CD14-positive monocyte (primary cell): ENCODE measurements around the gene UMPS. TPM values are rescaled to one million over a fixed set of nuclear protein-coding genes. Genes with fewer than 3 reads are reported as not detected.

Experiments used
- DNase-seq, 3 donors: peaks; one replicate each; pipeline ENCODE4 v3.0.0-alpha.2; 2011 to 2022
- H2AFZ ChIP-seq: 2 replicates; pipeline ENCODE4 v1.6.0; 2012; ENCODE audit warnings: mild to moderate bottlenecking, low read depth, low read length, inconsistent platforms; ENCODE audit not compliant: insufficient read depth, poor library complexity, severe bottlenecking
- H3K27ac ChIP-seq, 2 donors: 1 replicate in 1 of 2; 2 replicates in 1 of 2; pipeline ENCODE4 v1.5.1; 2012 to 2013; ENCODE audit warnings: low read length in 2 of 2, control low read depth in 1 of 2, inconsistent platforms in 1 of 2, low read depth in 1 of 2, mild to moderate bottlenecking in 1 of 2
- H3K27me3 ChIP-seq, 2 donors: one replicate each; pipeline versions ENCODE4 v1.6.0 to v1.6.1; 2011 to 2013; ENCODE audit warnings: low read length in 2 of 2; ENCODE audit not compliant: control insufficient read depth in 2 of 2, insufficient read depth in 2 of 2
- H3K36me3 ChIP-seq, 2 donors: replicated peaks in 1 of 2; 1 replicate in 1 of 2; 2 replicates in 1 of 2; pipeline versions ENCODE4 v1.5.1 to v1.6.1; 2012 to 2013; ENCODE audit warnings: low read length in 2 of 2, control low read depth in 1 of 2, inconsistent platforms in 1 of 2, mild to moderate bottlenecking in 1 of 2; ENCODE audit not compliant: insufficient read depth in 2 of 2, control insufficient read depth in 1 of 2
- H3K4me1 ChIP-seq, 2 donors: 1 replicate in 1 of 2; 2 replicates in 1 of 2; pipeline versions ENCODE4 v1.5.1 to v1.6.1; 2012 to 2013; ENCODE audit warnings: low read length in 2 of 2, control low read depth in 1 of 2, inconsistent platforms in 1 of 2, mild to moderate bottlenecking in 1 of 2, moderate library complexity in 1 of 2; ENCODE audit not compliant: insufficient read depth in 2 of 2, control insufficient read depth in 1 of 2
- H3K4me2 ChIP-seq: replicated peaks from 2 replicates; pipeline ENCODE3; 2012; ENCODE audit warnings: low read length, moderate library complexity, mild to moderate bottlenecking; ENCODE audit not compliant: poor library complexity, severe bottlenecking; ENCODE audit errors: extremely low read depth
- H3K4me3 ChIP-seq, 3 experiments: fragments of 200-600 bp in 1 of 3; sonication (generic) in 1 of 3; replicated peaks in 1 of 3; 1 replicate in 2 of 3; 2 replicates in 1 of 3; pipeline ENCODE4 v1.5.1; 2011 to 2013; ENCODE audit warnings: low read length in 3 of 3, mild to moderate bottlenecking in 3 of 3, control low read depth in 2 of 3, low read depth in 2 of 3, inconsistent platforms in 1 of 3, moderate library complexity in 1 of 3
- H3K79me2 ChIP-seq: 2 replicates; pipeline ENCODE4 v1.6.0; 2012; ENCODE audit warnings: mild to moderate bottlenecking, control low read depth, inconsistent platforms, low read length, moderate library complexity; ENCODE audit not compliant: insufficient read depth
- H3K9ac ChIP-seq: 2 replicates; pipeline ENCODE4 v1.6.0; 2017; ENCODE audit warnings: low read length, mild to moderate bottlenecking; ENCODE audit not compliant: insufficient read depth, poor library complexity, severe bottlenecking
- H3K9me3 ChIP-seq, 2 donors: replicated peaks in 1 of 2; 1 replicate in 1 of 2; 2 replicates in 1 of 2; pipeline versions ENCODE4 v1.5.1 to v1.6.1; 2012 to 2013; ENCODE audit warnings: low read length in 2 of 2, control low read depth in 1 of 2; ENCODE audit not compliant: control insufficient read depth in 1 of 2, insufficient read depth in 1 of 2
- H4K20me1 ChIP-seq: 2 replicates; pipeline ENCODE4 v1.6.0; 2012; ENCODE audit warnings: mild to moderate bottlenecking, low read length, control low read depth, moderate library complexity; ENCODE audit not compliant: insufficient read depth
- H3K27ac Mint-ChIP-seq, 7 donors: one replicate each; pipeline ENCODE4 v1.8.0; 2020; ENCODE audit warnings: mild to moderate bottlenecking in 7 of 7, mixed read lengths in 7 of 7, moderate library complexity in 6 of 7, inconsistent platforms in 2 of 7
- H3K27me3 Mint-ChIP-seq, 3 donors: one replicate each; pipeline ENCODE4 v1.8.0; 2021 to 2022; ENCODE audit warnings: low read depth in 3 of 3, mild to moderate bottlenecking in 3 of 3, mixed read lengths in 3 of 3, moderate library complexity in 3 of 3, inconsistent platforms in 1 of 3
- H3K36me3 Mint-ChIP-seq, 2 donors: one replicate each; pipeline ENCODE4 v1.8.0; 2020; ENCODE audit warnings: mixed read lengths in 2 of 2, inconsistent platforms in 1 of 2, mild to moderate bottlenecking in 1 of 2
- H3K4me1 Mint-ChIP-seq: one replicate; pipeline ENCODE4 v1.8.0; 2020; ENCODE audit warnings: mild to moderate bottlenecking, mixed read lengths
- H3K4me3 Mint-ChIP-seq, 2 donors: one replicate each; pipeline ENCODE4 v1.8.0; 2020; ENCODE audit warnings: mild to moderate bottlenecking in 2 of 2, mixed read lengths in 2 of 2, moderate library complexity in 1 of 2
- H3K9me3 Mint-ChIP-seq, 7 donors: one replicate each; pipeline ENCODE4 v1.8.0; 2020 to 2022; ENCODE audit warnings: mixed read lengths in 7 of 7, mild to moderate bottlenecking in 6 of 7, moderate library complexity in 6 of 7, inconsistent platforms in 2 of 7
- CTCF ChIP-seq: fragments of 200-600 bp; IDR thresholded peaks from one replicate; pipeline ENCODE4 v1.8.0; 2022; ENCODE audit warnings: antibody characterized with exemption, mild to moderate bottlenecking
- WGBS: methylation state at CpG from one replicate; pipeline ENCODE4 v1.1.5; 2013; ENCODE audit warnings: missing lambda C conversion rate; ENCODE audit not compliant: insufficient coverage; 5-methylcytosine and 5-hydroxymethylcytosine counted together
- intact Hi-C, 2 donors: fragments of 100-400 bp; cut with micrococcal nuclease; formaldehyde crosslinking; loops; one replicate each; pipeline versions ENCODE4 v1.15.0 to v1.15.1; 2023
- polyA plus RNA-seq, 3 donors: library from polyadenylated mRNA; depleted of rRNA in 1 of 3; unstranded in 2 of 3; stranded (reverse) in 1 of 3; fragments of 300-500 nt in 2 of 3; fragments of >200 nt in 1 of 3; fragmentation: Illumina TruSeq in 2 of 3; gene quantifications; 1 replicate in 2 of 3; 2 replicates in 1 of 3; pipeline ENCODE4 v1.2.3, GENCODE V29; 2012 to 2021

Gene UMPS
- polyA plus RNA-seq, 3 donors, result 4.6 to 13.5 (median 9.1) TPM

- Histone ChIP-seq H3K79me2 (no peaks in the 10 kb centered on the region), H2AFZ (no peak overlapping the region), H4K20me1 (no peaks in the 10 kb centered on the region), H3K9ac (peak overlapping the region; percentile 4), H3K27me3 (no peaks in the 10 kb centered on the region), H3K27ac (no peak overlapping the region), H3K4me2 (no peak overlapping the region), H3K4me3 (no peak overlapping the region), H3K9me3 (no peaks in the 10 kb centered on the region), H3K4me1 (peaks cover 0 to 7% of the 10 kb centered on the region in 2 donors), H3K36me3 (no peaks in the 10 kb centered on the region)
- no peaks in the 10 kb centered on the region for H3K36me3 Mint-ChIP-seq
- H3K27me3 Mint-ChIP-seq, result peaks cover 0 to 5% (median 3%) of the 10 kb centered on the region in 3 donors
- intact Hi-C loops, result no loop called here
- H3K4me3 Mint-ChIP-seq, result no peak overlapping the region
- H3K4me1 Mint-ChIP-seq, result peaks cover 24% of the 10 kb centered on the region
- H3K27ac Mint-ChIP-seq, result no peak overlapping the region
- no peak for DNase-seq
- no peak for TF ChIP-seq CTCF
- 79% methylated on average over 4 of the region's 4 CpGs for WGBS
- H3K9me3 Mint-ChIP-seq, result no peaks in the 10 kb centered on the region
Measured at GRCh38 chr3:124791142-124791541, 60.9 kb downstream of the UMPS start.

GRCh38 chr3:124791639-124792151, 61.4 kb downstream of the UMPS start:
- H3K27me3 ChIP-seq, result no peaks in the 10 kb centered on the region
- no peaks in the 10 kb centered on the region for H3K36me3 ChIP-seq
- H4K20me1 ChIP-seq, result no peaks in the 10 kb centered on the region
- H3K9me3 ChIP-seq, result no peaks in the 10 kb centered on the region
- no peak overlapping the region for H3K4me2 ChIP-seq
- H3K4me1 Mint-ChIP-seq, result peaks cover 18% of the 10 kb centered on the region
- H3K4me1 ChIP-seq, result peaks cover 0 to 7% of the 10 kb centered on the region in 2 donors
- intact Hi-C loops, result no loop called here
- TF ChIP-seq CTCF, result no peak
- no peak overlapping the region for H3K27ac ChIP-seq
- no peaks in the 10 kb centered on the region for H3K36me3 Mint-ChIP-seq
- H3K9ac ChIP-seq, result peak overlapping the region; percentile 4
- no peak overlapping the region for H3K4me3 ChIP-seq
- H3K27ac Mint-ChIP-seq, result no peak overlapping the region
- H2AFZ ChIP-seq, result no peak overlapping the region
- DNase-seq, result peak in 1 of 3 donors; percentile 14
- no CpG with 5 or more reads among the region's 8 CpGs for WGBS
- no peak overlapping the region for H3K4me3 Mint-ChIP-seq
- H3K79me2 ChIP-seq, result no peaks in the 10 kb centered on the region
- no peaks in the 10 kb centered on the region for H3K9me3 Mint-ChIP-seq
- peaks cover 0 to 3% (median 2%) of the 10 kb centered on the region in 3 donors for H3K27me3 Mint-ChIP-seq
